GM23338 (cell line): ENCODE results near the gene MYH14. TPM values are rescaled to one million over a fixed set of nuclear protein-coding genes. Genes with fewer than 3 reads are reported as not detected.

Source experiments
- ATAC-seq: fragments of 200-7000 bp; cut with Tn5 transposase; 3 replicates; pipeline ENCODE4 v1.9.1; 2020
- DNase-seq: peaks from one replicate; pipeline ENCODE4 v3.0.0-alpha.2; 2015; ENCODE audit warnings: low spot score
- H2AFZ ChIP-seq: fragments of 200-600 bp; sonication (generic); 2 replicates; pipeline ENCODE4 v1.8.0; 2016; ENCODE audit warnings: antibody characterized with exemption, mild to moderate bottlenecking, moderate library complexity
- H3F3A ChIP-seq: fragments of 200-600 bp; sonication (generic); replicated peaks from 2 replicates; pipeline ENCODE4 v1.8.0; 2017; ENCODE audit warnings: antibody characterized with exemption, mixed run types, low read depth
- H3K27ac ChIP-seq: fragments of 200-600 bp; sonication (generic); 2 replicates; pipeline ENCODE4 v1.6.1; 2016; ENCODE audit warnings: low read depth
- H3K27me3 ChIP-seq: fragments of 200-600 bp; sonication (generic); 2 replicates; pipeline ENCODE4 v1.8.0; 2016; ENCODE audit warnings: mild to moderate bottlenecking, mixed run types, moderate library complexity; ENCODE audit not compliant: insufficient read depth
- H3K36me3 ChIP-seq: fragments of 200-600 bp; sonication (generic); 2 replicates; pipeline ENCODE4 v1.8.0; 2016; ENCODE audit warnings: mild to moderate bottlenecking; ENCODE audit not compliant: insufficient read depth
- H3K4me1 ChIP-seq: fragments of 200-600 bp; sonication (generic); 2 replicates; pipeline ENCODE4 v1.8.0; 2016; ENCODE audit warnings: mild to moderate bottlenecking, moderate library complexity; ENCODE audit not compliant: insufficient read depth
- H3K4me2 ChIP-seq: fragments of 200-600 bp; sonication (generic); 2 replicates; pipeline ENCODE4 v1.7.1; 2017; ENCODE audit warnings: mixed run types
- H3K4me3 ChIP-seq: fragments of 200-600 bp; sonication (generic); 2 replicates; pipeline ENCODE4 v1.6.1; 2016; ENCODE audit warnings: mixed run types
- H3K79me2 ChIP-seq: fragments of 200-600 bp; sonication (generic); replicated peaks from 2 replicates; pipeline ENCODE4 v1.8.0; 2017; ENCODE audit warnings: mild to moderate bottlenecking; ENCODE audit not compliant: insufficient read depth
- H3K9me2 ChIP-seq: fragments of 200-600 bp; sonication (generic); 2 replicates; pipeline ENCODE4 v1.8.0; 2017; ENCODE audit not compliant: insufficient read depth
- H4K20me1 ChIP-seq: fragments of 200-600 bp; sonication (generic); replicated peaks from 2 replicates; pipeline ENCODE4 v1.8.0; 2017; ENCODE audit warnings: mild to moderate bottlenecking; ENCODE audit not compliant: insufficient read depth
- H3K27ac Mint-ChIP-seq: 2 replicates; pipeline ENCODE4 v1.8.0; 2020; ENCODE audit warnings: inconsistent platforms, mild to moderate bottlenecking, moderate library complexity, mixed read lengths
- H3K27me3 Mint-ChIP-seq: 3 replicates; pipeline ENCODE4 v1.8.0; 2022; ENCODE audit warnings: low read depth, mild to moderate bottlenecking, moderate library complexity, mixed read lengths, inconsistent platforms; ENCODE audit not compliant: insufficient read depth, poor library complexity
- H3K36me3 Mint-ChIP-seq: 3 replicates; pipeline ENCODE4 v1.8.0; 2021; ENCODE audit warnings: low read depth, mild to moderate bottlenecking, inconsistent platforms, moderate library complexity, mixed read lengths
- H3K4me1 Mint-ChIP-seq: 3 replicates; pipeline ENCODE4 v1.8.0; 2020; ENCODE audit warnings: mild to moderate bottlenecking, inconsistent platforms, mixed read lengths
- H3K4me3 Mint-ChIP-seq: 3 replicates; pipeline ENCODE4 v1.8.0; 2021; ENCODE audit warnings: moderate library complexity, mild to moderate bottlenecking, inconsistent platforms, mixed read lengths
- H3K9me3 Mint-ChIP-seq: 3 replicates; pipeline ENCODE4 v1.8.0; 2020; ENCODE audit warnings: moderate library complexity, mild to moderate bottlenecking, inconsistent platforms, mixed read lengths
- CREB1 ChIP-seq: fragments of 250-450 bp; sonication (Bioruptor Pico); IDR thresholded peaks from 2 replicates; pipeline ENCODE4 v1.5.0; 2020; ENCODE audit warnings: low read depth, mild to moderate bottlenecking, moderate library complexity
- CTCF ChIP-seq, 2 experiments: fragments of 200-600 bp in 1 of 2; sonication (generic) in 1 of 2; conservative IDR thresholded peaks; 2 replicates each; pipeline versions ENCODE4 v1.5.1 to v1.6.1; 2016 to 2017; ENCODE audit warnings: antibody characterized with exemption in 2 of 2, low read depth in 2 of 2, mild to moderate bottlenecking in 2 of 2, moderate library complexity in 1 of 2
- ETS1 ChIP-seq: IDR thresholded peaks from 2 replicates; pipeline ENCODE4 v1.6.1; 2016; ENCODE audit warnings: antibody characterized with exemption
- EZH2 ChIP-seq: fragments of 200-600 bp; sonication (generic); IDR thresholded peaks from one replicate; pipeline ENCODE4 v1.8.0; 2017; ENCODE audit warnings: antibody characterized with exemption, mild to moderate bottlenecking, low read depth; ENCODE audit not compliant: unreplicated experiment
- JUNB ChIP-seq: IDR thresholded peaks from one replicate; pipeline ENCODE4 v1.6.1; 2016; ENCODE audit warnings: antibody characterized with exemption; ENCODE audit not compliant: unreplicated experiment
- NANOG ChIP-seq: IDR thresholded peaks from 2 replicates; pipeline ENCODE4 v1.6.1; 2016; ENCODE audit warnings: antibody characterized with exemption, borderline replicate concordance
- POLR2AphosphoS5 ChIP-seq: IDR thresholded peaks from 2 replicates; pipeline ENCODE4 v1.6.1; 2016; ENCODE audit warnings: antibody characterized with exemption, low read depth
- REST ChIP-seq: IDR thresholded peaks from one replicate; pipeline ENCODE4 v1.6.1; 2018; ENCODE audit warnings: antibody characterized with exemption; ENCODE audit not compliant: unreplicated experiment
- STAT1 ChIP-seq: IDR thresholded peaks from one replicate; pipeline ENCODE4 v1.6.1; 2016; ENCODE audit warnings: antibody characterized with exemption; ENCODE audit not compliant: unreplicated experiment
- ZNF114 ChIP-seq: fragments of 250-450 bp; sonication (Bioruptor Pico); IDR thresholded peaks from 2 replicates; pipeline ENCODE4 v1.5.0; 2020; ENCODE audit warnings: mild to moderate bottlenecking, moderate library complexity
- ZNF331 ChIP-seq: fragments of 250-450 bp; sonication (Bioruptor Pico); IDR thresholded peaks from 2 replicates; pipeline ENCODE4 v1.5.0; 2020; ENCODE audit warnings: low read depth, mild to moderate bottlenecking, moderate library complexity
- polyA plus RNA-seq: library from polyadenylated mRNA; unstranded; fragments of >200 nt; fragmentation: Nextera tagmentation; extraction: Ambion mirVana; gene quantifications from 2 replicates; pipeline ENCODE4 v1.2.1, GENCODE V29; 2016
- total RNA-seq: library from RNA; depleted of rRNA; stranded (reverse); fragments of >200 nt; shearing (Covaris generic); gene quantifications from 2 replicates; pipeline ENCODE4 v1.2.3, GENCODE V29; 2014

MYH14 gene
- total and polyA plus RNA-seq, 2 experiments from 2014 or later = 25.5 to 27.5 TPM

- TF ChIP-seq REST = no peak
- TF ChIP-seq CTCF (conservative IDR thresholded peaks at IDR 0.05; ENCODE audit: low read depth in 2 of 2) = no peak
- TF ChIP-seq ETS1 = no peak
- TF ChIP-seq ZNF331 = no peak
- TF ChIP-seq JUNB = no peak
- TF ChIP-seq STAT1 = no peak
- no peak for TF ChIP-seq CREB1 (CRISPR knock-in tag)
- no peak for TF ChIP-seq POLR2AphosphoS5
- TF ChIP-seq NANOG = no peak
- TF ChIP-seq ZNF114 (CRISPR knock-in tag) = no peak
Measured at GRCh38 chr19:50358483-50359327, 155.3 kb downstream of the MYH14 start (continued).

- no peak for DNase-seq
- no peak overlapping the region for H2AFZ ChIP-seq
- no peak overlapping the region for H3K27ac ChIP-seq
- no peaks in the 10 kb centered on the region for H3K79me2 ChIP-seq
- H3K4me2 ChIP-seq = no peak overlapping the region
- H3K36me3 Mint-ChIP-seq = peaks cover 43% of the 10 kb centered on the region
- no peaks in the 10 kb centered on the region for H3K4me1 Mint-ChIP-seq
- ATAC-seq = no peak
- peaks cover 92% of the 10 kb centered on the region for H3K9me3 Mint-ChIP-seq
- no peak overlapping the region for H3K27ac Mint-ChIP-seq
- H3F3A ChIP-seq = no peaks in the 10 kb centered on the region
- H3K9me2 ChIP-seq = 0 out of 2 replicates have a peak, but pooled peaks cover 3% of the 10 kb centered on the region
- no peaks in the 10 kb centered on the region for H3K27me3 ChIP-seq
- no peaks in the 10 kb centered on the region for H3K36me3 ChIP-seq
- H3K4me1 ChIP-seq = no peaks in the 10 kb centered on the region; the same call in 1 of the 2 replicates
- H3K27me3 Mint-ChIP-seq = peaks cover 7% of the 10 kb centered on the region
- H4K20me1 ChIP-seq = no peaks in the 10 kb centered on the region
- H3K4me3 ChIP-seq = no peak overlapping the region
- no peak overlapping the region for H3K4me3 Mint-ChIP-seq
- TF ChIP-seq ZNF114 (CRISPR knock-in tag) (no peak), ETS1 (no peak), STAT1 (no peak), REST (no peak), CREB1 (CRISPR knock-in tag) (no peak), NANOG (no peak), EZH2 (no peak), ZNF331 (no peak), POLR2AphosphoS5 (no peak), JUNB (no peak)
Measured at GRCh38 chr19:50359328-50359818, 156.0 kb downstream of the MYH14 start.
